H1 (cell line): ENCODE results near the gene TCAIM. TPM values are rescaled to one million over a fixed set of nuclear protein-coding genes. Genes with fewer than 3 reads are reported as not detected.

Experiments
- RBBP5 ChIP-seq: IDR thresholded peaks from 2 replicates; pipeline ENCODE4 v1.7.1; 2012; ENCODE audit warnings: low read depth, mild to moderate bottlenecking, inconsistent platforms, low read length, moderate library complexity, borderline replicate concordance
- polyA plus RNA-seq, 7 experiments: library from polyadenylated mRNA; depleted of rRNA in 3 of 7; stranded (reverse) in 5 of 7; unstranded in 2 of 7; fragments of >200 nt in 5 of 7; fragments of 200-250 nt in 2 of 7; gene quantifications; 1 replicate in 5 of 7; 2 replicates in 1 of 7; 4 replicates in 1 of 7; pipeline versions ENCODE4 v1.2.1 to v1.2.3, GENCODE V29; 2011 to 2013; ENCODE audit warnings: missing spikeins in 2 of 7, mixed read lengths in 2 of 7
- total RNA-seq: library from RNA; stranded (reverse); fragmentation: NEBNext Ultra II Directional; extraction: Animal tissue kit (Norgen Biotek cat#: 25700); gene quantifications from 2 replicates; pipeline ENCODE4 v1.2.1, GENCODE V29; 2021

TCAIM gene
- total and polyA plus RNA-seq, 2 of the 8 experiments (the other 6 are each of a cell fraction or from before 2014, with no cell fraction given): 6.9 to 22.1 TPM

GRCh38 chr3:44363591-44363990 is 25.0 kb downstream of the TCAIM start (continued):
- TF ChIP-seq RBBP5: no peak
